GM12878 (cell line): ENCODE results near the gene SORBS1. TPM values are rescaled to one million over a fixed set of nuclear protein-coding genes. Genes with fewer than 3 reads are reported as not detected.

Experiments
- ATAC-seq: fragments of 200-7000 bp; cut with Tn5 transposase; 3 replicates; pipeline ENCODE4 v1.9.1; 2020; ENCODE audit warnings: mild to moderate bottlenecking, moderate library complexity
- BruUV-seq: library from RNA; stranded (reverse); fragments of 400-500 nt; replicated peaks from 2 replicates; lab custom pipeline; 2021; lab: Mats Ljungman, UMichigan
- CTCF ChIA-PET: fragments of 300-600 bp; sonication (Branson Sonifier 250); formaldehyde crosslinking; extraction: SDS; loops from one replicate; lab custom pipeline; 2021; ENCODE audit warnings: inconsistent platforms; lab: Yijun Ruan, JAX
- POLR2A ChIA-PET: fragments of 350-600 bp; formaldehyde crosslinking; extraction: SDS; loops from one replicate; lab custom pipeline; 2021; ENCODE audit warnings: inconsistent platforms; lab: Charles Lee
- RAD21 ChIA-PET: fragments of 300-600 bp; sonication (Branson Sonifier 250); formaldehyde crosslinking; loops from one replicate; lab custom pipeline; 2023; ENCODE audit warnings: antibody characterized with exemption; ENCODE audit not compliant: unreplicated experiment; lab: Charles Lee
- SMC1A ChIA-PET: fragments of 300-600 bp; sonication (Branson Sonifier 250); formaldehyde crosslinking; loops from one replicate; lab custom pipeline; 2023; ENCODE audit not compliant: unreplicated experiment, uncharacterized antibody; lab: Charles Lee
- DNase-seq: peaks from one replicate; pipeline ENCODE4 v3.0.0-alpha.2; 2011; ENCODE audit warnings: low read depth, low spot score
- FAIRE-seq: peaks from 3 replicates; lab custom pipeline; 2011; peaks lifted over from hg19 to GRCh38; lab: Jason Lieb, UNC
- H2AFZ ChIP-seq: 2 replicates; pipeline ENCODE4 v1.6.0; 2011; ENCODE audit warnings: low read depth, low read length, control low read depth; ENCODE audit not compliant: control insufficient read depth
- H3K27ac ChIP-seq: 2 replicates; pipeline ENCODE4 v1.5.1; 2011; ENCODE audit warnings: control low read depth; ENCODE audit not compliant: control insufficient read depth, insufficient read depth
- H3K27me3 ChIP-seq, 2 experiments: replicated peaks in 1 of 2; 2 replicates each; pipeline versions ENCODE4 v1.6.0 to v1.6.1; 2011; ENCODE audit warnings: low read length in 1 of 2; ENCODE audit not compliant: control insufficient read depth in 2 of 2, insufficient read depth in 2 of 2
- H3K36me3 ChIP-seq, 2 experiments: 2 replicates each; pipeline ENCODE4 v1.5.1; 2011; ENCODE audit warnings: low read length in 1 of 2; ENCODE audit not compliant: control insufficient read depth in 2 of 2, insufficient read depth in 2 of 2
- H3K4me1 ChIP-seq: 2 replicates; pipeline ENCODE4 v1.6.1; 2011; ENCODE audit warnings: mild to moderate bottlenecking, low read length, moderate library complexity, mixed read lengths; ENCODE audit not compliant: control insufficient read depth, insufficient read depth
- H3K4me2 ChIP-seq: 2 replicates; pipeline ENCODE4 v1.6.0; 2011; ENCODE audit warnings: control low read depth; ENCODE audit not compliant: control insufficient read depth, insufficient read depth
- H3K4me3 ChIP-seq: fragments of 200-600 bp; sonication (generic); 2 replicates; pipeline ENCODE4 v1.5.1; 2016
- H3K79me2 ChIP-seq: 2 replicates; pipeline ENCODE4 v1.6.0; 2011; ENCODE audit warnings: low read length; ENCODE audit not compliant: control insufficient read depth, insufficient read depth
- H3K9ac ChIP-seq: 2 replicates; pipeline ENCODE4 v1.8.0; 2011; ENCODE audit warnings: low read length, control low read depth, mixed read lengths; ENCODE audit not compliant: control insufficient read depth, insufficient read depth
- H3K9me3 ChIP-seq: replicated peaks from 3 replicates; pipeline ENCODE4 v1.5.1; 2011; ENCODE audit warnings: mild to moderate bottlenecking, low read length; ENCODE audit not compliant: control insufficient read depth, insufficient read depth
- H4K20me1 ChIP-seq: 2 replicates; pipeline ENCODE4 v1.6.0; 2011; ENCODE audit not compliant: control insufficient read depth, insufficient read depth
- CEBPB ChIP-seq, 2 experiments: fragments of 150-350 bp in 1 of 2; IDR thresholded peaks; 2 replicates each; pipeline ENCODE4 v1.6.1; 2012 to 2014; ENCODE audit warnings: low read depth in 2 of 2, low read length in 2 of 2, borderline replicate concordance in 1 of 2, inconsistent platforms in 1 of 2
- CREB1 ChIP-seq: IDR thresholded peaks from 2 replicates; pipeline ENCODE4 v1.6.1; 2012; ENCODE audit warnings: low read depth, mild to moderate bottlenecking, inconsistent platforms
- EP300 ChIP-seq, 2 experiments: fragments of 150-350 bp in 1 of 2; IDR thresholded peaks; 2 replicates each; pipeline ENCODE4 v1.6.1; 2011 to 2012; ENCODE audit warnings: low read depth in 2 of 2, low read length in 2 of 2, borderline replicate concordance in 1 of 2, improper control_type of control experiment in 1 of 2, inconsistent platforms in 1 of 2; ENCODE audit not compliant: control insufficient read depth in 1 of 2
- RAD21 ChIP-seq: IDR thresholded peaks from 2 replicates; pipeline ENCODE4 v1.6.1; 2011; ENCODE audit warnings: mild to moderate bottlenecking, low read depth, low read length, moderate library complexity; ENCODE audit not compliant: insufficient read depth
- SUPT20H ChIP-seq: IDR thresholded peaks from 2 replicates; pipeline ENCODE4 v1.6.1; 2011; ENCODE audit warnings: low read depth, mild to moderate bottlenecking, low read length, moderate library complexity, borderline replicate concordance; ENCODE audit not compliant: control insufficient read depth
- TAF1 ChIP-seq: IDR thresholded peaks from 2 replicates; pipeline ENCODE4 v1.6.1; 2011; ENCODE audit warnings: mild to moderate bottlenecking, low read depth, low read length, borderline replicate concordance
- TARDBP ChIP-seq: IDR thresholded peaks from 2 replicates; pipeline ENCODE4 v1.6.1; 2016; ENCODE audit warnings: borderline replicate concordance
- ZNF622 ChIP-seq: fragments of 450-650 bp; IDR thresholded peaks from 2 replicates; pipeline ENCODE4 v1.6.1; 2017; ENCODE audit warnings: mild to moderate bottlenecking, inconsistent platforms
- WGBS: methylation state at CpG from one replicate; pipeline ENCODE4 v1.1.6; 2016; ENCODE audit warnings: low lambda C conversion rate; ENCODE audit not compliant: insufficient replicate concordance, insufficient coverage; ENCODE audit errors: missing lambda C conversion rate; 5-methylcytosine and 5-hydroxymethylcytosine counted together
- in situ Hi-C: fragments of 300-500 bp; cut with MboI; formaldehyde crosslinking; loops from 9 replicates; pipeline ENCODE4 v1.14.3; 2018; ENCODE audit warnings: mixed read lengths
- intact Hi-C: fragments of 100-400 bp; cut with micrococcal nuclease; formaldehyde crosslinking; loops from one replicate; pipeline ENCODE4 v1.14.2; 2022; ENCODE audit not compliant: unreplicated experiment
- polyA plus RNA-seq, 11 experiments: library from polyadenylated mRNA; depleted of rRNA in 4 of 11; unstranded in 6 of 11; stranded (reverse) in 5 of 11; fragments of >200 nt; fragmentation: Nextera tagmentation in 4 of 11; fragmentation: Illumina TruSeq in 1 of 11; extraction: Ambion mirVana in 4 of 11; extraction: Trizol in 1 of 11; gene quantifications; 1 replicate in 1 of 11; 2 replicates in 10 of 11; pipeline versions ENCODE4 v1.2.1 to v1.2.3, GENCODE V29; 2011 to 2016; ENCODE audit warnings: inconsistent platforms in 2 of 11, missing spikeins in 2 of 11, low read depth in 1 of 11
- total RNA-seq, 4 experiments: library from RNA; depleted of rRNA in 3 of 4; stranded (reverse); fragments of >200 nt in 3 of 4; fragmentation: Illumina TruSeq in 1 of 4; extraction: Trizol in 1 of 4; gene quantifications; 2 replicates each; pipeline versions ENCODE4 v1.2.1 to v1.2.3, GENCODE V29; 2013 to 2021
- TF ChIP-seq, protein P1 (sequence below): fragments of 450-650 bp; IDR thresholded peaks from 2 replicates; pipeline ENCODE4 v1.6.1; 2017; ENCODE audit warnings: mild to moderate bottlenecking
- TF ChIP-seq, protein P2 (sequence below): IDR thresholded peaks from 2 replicates; pipeline ENCODE4 v1.6.1; 2011; ENCODE audit warnings: borderline replicate concordance, low read depth, mild to moderate bottlenecking, moderate library complexity, low read length; ENCODE audit not compliant: insufficient read depth, poor library complexity, severe bottlenecking

The SORBS1 gene
- total and polyA plus RNA-seq, 10 of the 15 experiments (the other 5 are each of a cell fraction or from before 2014, with no cell fraction given), result 0.13 to 0.75 (median 0.39) TPM

DNA sequence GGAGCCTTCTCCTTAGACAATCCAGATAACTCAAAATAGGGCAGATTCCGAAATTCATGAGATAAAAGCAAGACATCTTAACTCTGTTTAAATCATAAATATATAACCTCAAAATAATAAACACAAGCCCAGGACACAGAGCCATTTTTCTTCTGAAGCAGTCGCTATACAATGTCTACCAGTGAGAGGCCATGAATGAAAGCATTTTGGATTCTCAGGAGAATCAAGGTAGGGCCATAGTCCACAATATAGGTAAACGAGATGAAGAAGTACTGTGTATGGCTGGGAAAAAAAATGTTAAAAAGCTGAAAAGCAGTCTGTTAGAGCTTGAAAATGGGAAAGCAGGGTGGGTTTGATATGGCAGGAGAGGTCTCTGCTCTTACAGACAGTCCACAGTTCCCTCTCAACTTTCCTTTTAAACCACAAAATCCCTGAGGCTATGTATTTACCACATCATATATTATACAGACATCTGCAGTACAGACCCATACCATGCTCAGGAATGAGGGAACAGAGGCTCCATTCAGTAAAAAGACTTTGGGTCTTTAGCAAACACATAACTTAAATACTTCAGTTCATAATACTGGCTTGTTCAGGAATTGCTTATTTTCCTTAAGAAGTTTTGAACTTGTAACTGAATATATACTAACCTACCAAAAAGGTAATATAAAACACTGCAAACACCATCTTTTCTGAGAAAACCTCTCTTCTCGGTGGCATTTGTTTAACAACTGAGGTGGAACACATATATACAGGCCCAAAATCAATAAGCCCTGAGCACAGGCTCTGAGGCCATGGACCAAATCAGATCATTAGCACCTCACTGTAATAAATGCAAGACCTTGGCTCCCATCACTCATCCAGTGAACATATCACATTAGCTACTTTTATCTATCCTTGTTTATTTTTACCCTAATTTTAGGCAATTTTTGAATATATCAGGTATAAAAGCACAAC, 109.3 kb downstream of the SORBS1 start:
- DNase-seq, result no peak
- no peaks in the 10 kb centered on the region for H3K9me3 ChIP-seq
- no TSS peak for BruUV-seq
- 49% methylated on average over 4 of the region's 4 CpGs for WGBS
- H3K27ac ChIP-seq, result no peak overlapping the region
- no peaks in the 10 kb centered on the region for H3K79me2 ChIP-seq
- no peak overlapping the region for H3K4me3 ChIP-seq
- in situ Hi-C loops (no loop called here), intact Hi-C loops (no loop called here)
- H2AFZ ChIP-seq, result no peak overlapping the region
- no peak overlapping the region for H3K9ac ChIP-seq
- CTCF ChIA-PET, result interaction anchor here (1.8 to 4.2 kb wide), 3 partner anchors 10 to 77 kb away, joined by 5 to 17 read pairs (median 15); no protein-coding TSS in a partner anchor
- no peaks in the 10 kb centered on the region for H3K4me1 ChIP-seq
- no peaks in the 10 kb centered on the region; a peak in 1 of 4 replicates for H3K27me3 ChIP-seq
- RAD21 ChIA-PET, result no interaction called here
- ATAC-seq, result no peak
- SMC1A ChIA-PET, result interaction anchor here (3.2 kb wide), 1 partner anchor 77 kb away, joined by 16 read pairs; no protein-coding TSS in a partner anchor
- H3K36me3 ChIP-seq, result no peaks in the 10 kb centered on the region
- H3K4me2 ChIP-seq, result no peak overlapping the region
- no peak for FAIRE-seq
- TF ChIP-seq CREB1 (no peak), ZNF622 (no peak), RAD21 (no peak), CEBPB (IDR thresholded peaks at IDR 0.05; ENCODE audit: borderline replicate concordance in 1 of 2, low read depth in 2 of 2, low read length in 2 of 2) (no peak), TARDBP (no peak), EP300 (IDR thresholded peaks at IDR 0.05; ENCODE audit: borderline replicate concordance in 1 of 2, control insufficient read depth in 1 of 2, low read depth in 2 of 2, low read length in 2 of 2) (no peak), SUPT20H (no peak), TAF1 (no peak)
- TF ChIP-seq, protein P1, sequence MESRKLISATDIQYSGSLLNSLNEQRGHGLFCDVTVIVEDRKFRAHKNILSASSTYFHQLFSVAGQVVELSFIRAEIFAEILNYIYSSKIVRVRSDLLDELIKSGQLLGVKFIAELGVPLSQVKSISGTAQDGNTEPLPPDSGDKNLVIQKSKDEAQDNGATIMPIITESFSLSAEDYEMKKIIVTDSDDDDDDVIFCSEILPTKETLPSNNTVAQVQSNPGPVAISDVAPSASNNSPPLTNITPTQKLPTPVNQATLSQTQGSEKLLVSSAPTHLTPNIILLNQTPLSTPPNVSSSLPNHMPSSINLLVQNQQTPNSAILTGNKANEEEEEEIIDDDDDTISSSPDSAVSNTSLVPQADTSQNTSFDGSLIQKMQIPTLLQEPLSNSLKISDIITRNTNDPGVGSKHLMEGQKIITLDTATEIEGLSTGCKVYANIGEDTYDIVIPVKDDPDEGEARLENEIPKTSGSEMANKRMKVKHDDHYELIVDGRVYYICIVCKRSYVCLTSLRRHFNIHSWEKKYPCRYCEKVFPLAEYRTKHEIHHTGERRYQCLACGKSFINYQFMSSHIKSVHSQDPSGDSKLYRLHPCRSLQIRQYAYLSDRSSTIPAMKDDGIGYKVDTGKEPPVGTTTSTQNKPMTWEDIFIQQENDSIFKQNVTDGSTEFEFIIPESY, result no peak
- TF ChIP-seq, protein P2, sequence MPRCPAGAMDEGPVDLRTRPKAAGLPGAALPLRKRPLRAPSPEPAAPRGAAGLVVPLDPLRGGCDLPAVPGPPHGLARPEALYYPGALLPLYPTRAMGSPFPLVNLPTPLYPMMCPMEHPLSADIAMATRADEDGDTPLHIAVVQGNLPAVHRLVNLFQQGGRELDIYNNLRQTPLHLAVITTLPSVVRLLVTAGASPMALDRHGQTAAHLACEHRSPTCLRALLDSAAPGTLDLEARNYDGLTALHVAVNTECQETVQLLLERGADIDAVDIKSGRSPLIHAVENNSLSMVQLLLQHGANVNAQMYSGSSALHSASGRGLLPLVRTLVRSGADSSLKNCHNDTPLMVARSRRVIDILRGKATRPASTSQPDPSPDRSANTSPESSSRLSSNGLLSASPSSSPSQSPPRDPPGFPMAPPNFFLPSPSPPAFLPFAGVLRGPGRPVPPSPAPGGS, result no peak
- TF ChIP-seq, all 136 proteins: peak for 0
- POLR2A ChIA-PET, result no interaction called here
- no peaks in the 10 kb centered on the region for H4K20me1 ChIP-seq
